ENCODE data around the gene GALNT15.

DNA sequence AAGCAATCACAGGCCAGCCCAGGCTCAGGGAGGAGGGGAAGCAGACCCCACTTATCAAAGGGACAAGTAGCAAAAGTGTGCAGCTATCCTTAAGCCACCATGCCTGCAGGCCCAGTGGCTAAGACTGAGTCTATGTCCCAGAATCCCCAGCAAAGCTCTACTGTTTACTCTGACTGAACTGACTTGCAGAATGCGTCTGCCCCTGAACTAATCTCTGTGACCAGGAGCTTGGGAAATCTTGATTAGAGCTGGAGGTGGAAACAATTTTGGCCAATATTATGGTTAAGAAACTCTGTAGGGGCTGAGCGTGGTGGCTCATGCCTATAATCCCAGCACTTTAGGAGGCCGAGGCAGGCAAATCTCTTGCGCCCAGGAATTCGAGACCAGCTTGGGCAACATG lies 67.7 kb downstream of the GALNT15 start:
- TF ChIP-seq POLR2A (IDR thresholded peaks at IDR 0.05; ENCODE audit: low read depth, low read length) (no peak), SMC3 (IDR thresholded peaks at IDR 0.05; ENCODE audit: low read depth, low read length) (no peak)
- TF ChIP-seq, protein P1, sequence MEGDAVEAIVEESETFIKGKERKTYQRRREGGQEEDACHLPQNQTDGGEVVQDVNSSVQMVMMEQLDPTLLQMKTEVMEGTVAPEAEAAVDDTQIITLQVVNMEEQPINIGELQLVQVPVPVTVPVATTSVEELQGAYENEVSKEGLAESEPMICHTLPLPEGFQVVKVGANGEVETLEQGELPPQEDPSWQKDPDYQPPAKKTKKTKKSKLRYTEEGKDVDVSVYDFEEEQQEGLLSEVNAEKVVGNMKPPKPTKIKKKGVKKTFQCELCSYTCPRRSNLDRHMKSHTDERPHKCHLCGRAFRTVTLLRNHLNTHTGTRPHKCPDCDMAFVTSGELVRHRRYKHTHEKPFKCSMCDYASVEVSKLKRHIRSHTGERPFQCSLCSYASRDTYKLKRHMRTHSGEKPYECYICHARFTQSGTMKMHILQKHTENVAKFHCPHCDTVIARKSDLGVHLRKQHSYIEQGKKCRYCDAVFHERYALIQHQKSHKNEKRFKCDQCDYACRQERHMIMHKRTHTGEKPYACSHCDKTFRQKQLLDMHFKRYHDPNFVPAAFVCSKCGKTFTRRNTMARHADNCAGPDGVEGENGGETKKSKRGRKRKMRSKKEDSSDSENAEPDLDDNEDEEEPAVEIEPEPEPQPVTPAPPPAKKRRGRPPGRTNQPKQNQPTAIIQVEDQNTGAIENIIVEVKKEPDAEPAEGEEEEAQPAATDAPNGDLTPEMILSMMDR (conservative IDR thresholded peaks at IDR 0.05; ENCODE audit: low read depth, low read length) = no peak
